SIG-M5 (cell line): ENCODE data around the gene BDKRB1.

Source experiments
- DNase-seq: peaks from one replicate; lab custom pipeline; 2025; lab: John Stamatoyannopoulos, UW

Gene BDKRB1

GRCh38 chr14:96255501-96256366 is at the start of gene BDKRB1:
TSS of gene BDKRB1 (plus strand) at chr14:96256210. CDS start at chr14:96263683, 7,473 bp downstream.
- DNase-seq: no peak

DNA sequence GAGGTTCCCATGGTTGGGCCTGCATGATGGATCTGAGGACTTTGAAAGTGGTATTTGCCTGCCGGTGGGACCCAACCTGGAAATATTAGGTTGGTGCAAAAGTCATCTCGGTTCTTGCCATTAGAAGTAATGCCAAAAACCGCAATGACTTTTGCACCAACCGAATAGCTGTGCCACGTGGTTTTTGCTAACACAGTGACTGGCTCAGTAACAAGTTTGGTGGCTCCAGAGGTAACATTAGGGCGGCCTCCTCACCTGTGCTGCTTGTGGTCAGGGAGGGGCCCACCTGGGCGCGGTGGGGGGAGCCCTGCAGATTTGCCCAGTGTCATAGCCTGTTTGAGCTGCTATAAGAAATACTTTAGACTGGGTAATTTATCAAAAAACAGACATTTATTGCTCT is 49.5 kb upstream of the BDKRB1 start:
- no peak for DNase-seq

- no peak for DNase-seq
These were observed 48.3 kb upstream of the BDKRB1 start for GRCh38 chr14:96207686-96208085.

- DNase-seq: no peak
These were observed 47.3 kb upstream of the BDKRB1 start for GRCh38 chr14:96208739-96209138.

DNA sequence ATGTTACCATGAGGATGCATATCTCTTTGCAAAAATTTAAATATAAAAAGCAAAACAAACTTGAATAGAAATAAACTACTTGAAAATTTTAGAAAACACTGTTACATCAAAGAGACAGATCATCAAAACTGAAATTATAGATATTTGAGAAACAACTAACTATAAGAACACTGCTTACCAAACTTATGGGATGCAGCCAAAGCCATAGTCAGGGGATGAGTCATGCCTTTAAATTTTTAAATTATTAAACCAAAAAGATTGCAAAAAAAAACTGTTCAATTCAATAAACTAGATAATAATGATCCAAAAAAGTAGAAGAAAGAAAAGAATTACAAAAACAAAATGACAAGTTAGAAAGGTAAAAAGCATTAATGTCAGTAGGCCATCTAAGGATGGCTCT is 43.9 kb upstream of the BDKRB1 start:
- no peak for DNase-seq

DNA sequence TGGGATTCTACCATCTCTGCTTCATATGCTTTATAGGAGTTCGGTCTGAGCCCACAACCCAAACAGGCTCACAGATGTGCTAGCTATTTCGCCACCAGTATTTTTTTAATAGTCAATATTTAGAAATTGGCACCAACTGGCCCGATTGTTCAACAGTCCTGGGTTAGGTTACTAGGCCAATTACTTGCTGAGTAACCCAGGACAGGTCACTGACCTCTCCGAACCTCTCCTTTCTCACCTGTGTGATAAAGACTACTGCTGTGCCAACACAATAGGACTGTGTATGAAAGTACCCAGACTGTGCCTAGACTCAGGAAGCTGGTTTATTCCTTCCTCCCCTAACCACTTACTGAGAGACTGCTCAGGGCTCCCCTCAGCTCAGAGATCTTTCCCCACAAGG is 43.1 kb upstream of the BDKRB1 start:
- no peak for DNase-seq

GRCh38 chr14:96213871-96214465 is 42.0 kb upstream of the BDKRB1 start:
- no peak for DNase-seq

DNA sequence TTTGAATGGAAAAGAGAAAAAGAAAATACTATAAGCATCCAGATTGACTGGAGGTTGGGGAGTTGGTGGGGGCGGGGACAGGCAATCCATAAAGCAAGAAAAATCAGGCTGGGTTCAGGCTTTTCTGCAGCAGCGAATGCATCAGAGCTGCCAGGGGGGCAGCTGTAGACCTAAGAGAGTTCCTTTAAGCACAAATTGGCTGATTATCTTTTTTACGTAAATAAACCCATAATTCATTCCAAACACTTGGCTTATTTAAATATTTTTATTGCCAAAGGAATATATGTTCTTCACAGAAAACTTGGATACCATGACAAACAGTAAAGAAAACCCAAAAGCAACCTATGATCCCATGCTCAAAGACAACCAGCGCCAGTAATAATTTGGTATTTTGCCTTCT is 41.2 kb upstream of the BDKRB1 start:
- DNase-seq: no peak

DNA sequence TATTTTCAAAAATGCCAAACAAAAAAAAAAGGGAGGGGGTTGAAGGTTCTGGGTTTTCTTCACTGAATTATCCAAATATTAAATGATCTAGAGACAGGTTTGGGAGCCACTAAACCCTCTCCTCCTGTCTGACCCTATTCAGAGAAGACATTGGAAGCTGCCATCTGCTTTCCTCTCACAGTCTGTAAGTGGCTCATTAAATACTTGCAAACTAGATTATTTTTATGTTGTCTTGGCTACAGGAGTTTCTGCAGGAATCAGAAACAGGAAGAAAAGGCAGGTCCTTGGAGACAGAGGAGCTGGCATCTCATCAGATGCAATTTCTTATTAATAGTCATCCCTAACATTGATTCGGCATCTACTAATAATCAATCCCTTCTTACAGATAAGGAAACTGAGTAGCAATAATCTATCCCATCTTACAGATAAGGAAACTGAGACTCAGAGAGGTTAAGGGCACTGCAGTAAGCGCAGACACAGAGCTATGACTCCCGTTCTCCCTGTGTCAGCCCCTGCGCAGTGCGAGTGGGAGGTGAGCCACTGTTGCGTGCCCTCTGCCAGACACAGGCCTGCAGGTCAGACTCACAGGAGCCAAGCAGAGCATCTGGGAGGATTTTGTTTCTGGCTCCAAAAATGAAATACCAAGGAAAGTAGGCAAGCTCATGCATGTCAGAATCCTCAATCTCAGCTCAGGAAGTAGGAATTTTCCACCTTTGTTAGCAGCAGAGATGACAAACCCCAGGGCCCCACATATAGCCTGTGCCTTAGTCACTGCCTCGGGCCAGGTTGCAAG is 40.4 kb upstream of the BDKRB1 start:
- DNase-seq: no peak

DNA sequence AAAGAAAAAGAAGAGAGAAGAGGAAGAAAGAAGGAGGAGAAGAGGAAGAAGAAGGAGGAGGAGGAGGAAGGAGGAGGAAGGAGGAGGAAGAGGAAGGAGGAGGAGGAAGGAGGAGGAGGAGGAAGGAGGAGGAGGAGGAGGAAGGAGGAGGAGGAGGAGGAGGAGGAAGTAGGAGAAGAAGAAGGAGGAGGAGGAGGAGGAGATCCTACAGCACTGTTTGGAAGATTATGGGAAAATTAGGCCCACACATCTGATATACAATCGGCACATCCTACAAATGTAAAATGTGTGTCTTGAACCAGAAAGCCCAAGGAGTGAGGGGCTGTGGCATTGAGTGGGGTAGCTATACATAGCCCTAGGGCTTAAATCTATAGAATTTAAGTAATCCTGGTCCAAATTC is 39.4 kb upstream of the BDKRB1 start:
- DNase-seq: no peak

DNA sequence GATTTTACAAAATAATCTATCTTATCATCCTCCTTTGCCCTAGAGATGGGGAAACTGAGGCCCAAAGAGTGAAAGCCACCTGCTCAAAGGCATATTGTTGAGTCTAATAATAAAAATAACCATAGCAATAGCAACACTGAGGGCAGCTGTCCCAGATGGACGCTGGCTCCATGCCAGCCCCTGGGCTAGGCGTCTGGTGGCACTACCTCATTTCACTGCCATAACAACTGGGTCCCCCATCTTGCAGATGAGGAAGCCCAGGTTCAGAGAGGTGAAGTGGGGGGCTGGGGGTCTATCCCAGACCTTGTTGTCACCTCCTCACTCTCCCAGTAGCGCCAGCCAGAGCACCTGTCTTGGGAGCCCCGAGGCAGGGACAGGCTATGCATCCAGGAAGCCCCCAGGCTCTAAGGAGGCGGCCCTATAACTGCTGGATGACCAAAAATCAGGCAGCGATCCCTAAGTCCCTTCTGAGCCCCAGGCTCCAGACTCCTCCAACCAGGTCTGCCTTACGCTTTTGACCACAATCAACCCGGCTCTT is 38.6 kb upstream of the BDKRB1 start:
- DNase-seq: no peak

DNA sequence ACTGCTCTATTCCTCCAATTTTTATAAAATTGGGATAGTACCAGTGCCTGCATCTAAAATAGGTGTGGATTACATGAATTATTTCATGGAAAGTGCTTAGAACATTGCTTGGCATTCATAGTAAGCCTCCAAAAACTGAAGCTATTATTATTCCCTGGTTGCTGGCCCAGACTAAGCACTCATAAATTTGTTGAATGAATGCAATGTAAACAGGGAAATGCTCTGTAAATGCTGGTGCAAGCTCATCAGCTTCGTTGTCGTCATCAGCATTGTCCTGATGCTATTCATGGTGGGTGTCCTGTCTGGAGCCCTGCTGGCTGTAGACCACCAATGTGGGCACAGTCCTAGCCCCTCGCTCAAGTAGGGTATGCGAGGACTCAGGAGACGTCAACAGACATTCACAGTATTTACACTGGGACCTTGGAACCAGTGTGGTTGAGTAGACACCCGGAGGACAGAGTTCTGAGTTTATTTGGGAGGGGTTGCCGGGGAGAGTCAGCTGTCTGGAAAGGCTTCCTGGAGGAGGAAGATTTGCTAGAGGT is 34.8 kb upstream of the BDKRB1 start:
- DNase-seq: no peak

DNA sequence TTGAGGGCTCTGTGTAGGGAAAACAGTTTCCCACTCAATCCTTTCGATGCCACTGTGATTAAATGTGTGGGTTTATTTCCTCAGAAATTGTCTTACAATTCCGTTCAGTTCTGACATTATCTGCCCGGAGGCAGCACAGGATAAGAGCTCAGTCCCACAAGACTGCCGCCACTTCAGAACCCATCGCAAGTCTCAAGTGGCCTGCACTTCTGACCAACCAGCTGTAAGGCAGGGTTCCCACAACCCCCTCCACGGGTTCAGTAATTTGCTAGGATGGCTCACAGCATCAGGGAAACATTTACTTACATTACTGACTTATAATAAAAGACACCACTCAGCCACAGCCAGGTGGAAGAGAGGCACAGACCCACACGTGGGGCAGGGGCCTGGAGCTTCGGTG is 34.2 kb upstream of the BDKRB1 start:
- DNase-seq: no peak

GRCh38 chr14:96224480-96225096 is 31.4 kb upstream of the BDKRB1 start:
- DNase-seq: no peak

- DNase-seq: no peak
These were observed 30.8 kb upstream of the BDKRB1 start for GRCh38 chr14:96225213-96225612.

DNA sequence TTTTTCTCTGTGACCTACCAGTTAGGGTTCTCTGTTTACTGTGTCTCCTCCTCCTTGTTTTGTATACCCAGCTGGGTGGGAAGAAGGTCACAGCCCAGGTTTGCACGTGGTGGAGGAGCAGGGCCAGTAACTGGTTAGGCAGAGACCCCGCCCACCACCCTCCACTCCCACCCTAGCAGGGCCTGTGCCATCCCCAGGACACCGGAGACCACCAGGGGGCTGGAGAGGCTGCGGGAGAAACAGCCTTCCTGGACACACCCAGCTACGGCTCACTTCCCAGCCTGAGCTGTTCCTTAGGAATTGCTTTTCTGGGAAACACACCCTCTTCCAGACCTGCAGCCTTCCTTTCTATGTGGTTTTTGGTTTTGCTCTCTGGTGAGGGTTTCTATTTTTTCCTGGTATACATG is 30.3 kb upstream of the BDKRB1 start:
- no peak for DNase-seq

GRCh38 chr14:96227428-96227827 is 28.6 kb upstream of the BDKRB1 start:
- DNase-seq: no peak

GRCh38 chr14:96229315-96229714 is 26.7 kb upstream of the BDKRB1 start:
- no peak for DNase-seq

DNA sequence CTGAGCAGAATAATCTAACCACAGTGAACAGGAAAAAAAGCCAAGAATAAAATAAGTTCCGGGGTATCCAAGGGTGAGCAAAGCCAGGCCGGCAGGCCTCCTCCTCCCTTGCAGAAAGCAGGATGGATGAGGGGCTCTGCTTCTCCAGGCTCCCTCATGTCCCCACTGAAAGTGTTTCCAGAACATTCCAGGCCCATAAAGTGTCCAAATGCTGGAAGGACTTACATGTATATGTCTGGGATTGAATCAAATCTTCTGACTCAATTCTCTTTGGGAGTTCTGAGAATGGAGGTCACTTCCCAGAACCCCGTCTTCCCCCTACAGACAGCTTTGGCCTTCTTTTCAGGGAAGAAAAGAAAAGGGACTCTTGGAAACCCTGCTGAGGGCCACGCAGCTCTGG is 25.0 kb upstream of the BDKRB1 start:
- DNase-seq: no peak

- no peak for DNase-seq
These were observed 24.4 kb upstream of the BDKRB1 start for GRCh38 chr14:96231526-96232130.

DNA sequence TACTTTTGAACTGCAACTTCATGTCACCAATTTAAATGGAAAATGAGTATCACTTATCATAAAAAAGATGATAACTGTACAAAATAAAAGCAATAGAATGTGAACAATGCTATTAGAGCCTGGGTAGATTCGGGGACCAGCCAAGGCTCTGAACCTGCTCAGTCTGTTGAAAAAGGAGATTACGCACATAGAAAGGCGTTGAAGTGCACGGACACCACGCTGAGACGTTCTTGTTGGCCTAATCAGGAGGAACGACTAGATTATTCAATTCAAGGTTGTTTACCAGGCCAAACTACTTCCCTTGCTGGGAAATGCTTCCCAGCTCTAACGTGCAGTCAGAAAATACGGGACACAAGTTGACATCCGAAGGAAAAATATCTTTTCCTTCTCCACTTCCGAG is 23.5 kb upstream of the BDKRB1 start:
- DNase-seq: no peak
